GM10266 (cell line): ENCODE measurements around the gene FTO.

Experiments
- DNase-seq: peaks from one replicate; pipeline ENCODE4 v3.0.0; 2012; ENCODE audit errors: extremely low spot score
- TF ChIP-seq, protein P1 (sequence below): IDR thresholded peaks from 2 replicates; pipeline ENCODE4 v1.5.1; 2012; ENCODE audit warnings: mild to moderate bottlenecking, low read depth; ENCODE audit not compliant: control insufficient read depth, insufficient read depth; ENCODE audit errors: missing control alignments

The FTO gene

DNA sequence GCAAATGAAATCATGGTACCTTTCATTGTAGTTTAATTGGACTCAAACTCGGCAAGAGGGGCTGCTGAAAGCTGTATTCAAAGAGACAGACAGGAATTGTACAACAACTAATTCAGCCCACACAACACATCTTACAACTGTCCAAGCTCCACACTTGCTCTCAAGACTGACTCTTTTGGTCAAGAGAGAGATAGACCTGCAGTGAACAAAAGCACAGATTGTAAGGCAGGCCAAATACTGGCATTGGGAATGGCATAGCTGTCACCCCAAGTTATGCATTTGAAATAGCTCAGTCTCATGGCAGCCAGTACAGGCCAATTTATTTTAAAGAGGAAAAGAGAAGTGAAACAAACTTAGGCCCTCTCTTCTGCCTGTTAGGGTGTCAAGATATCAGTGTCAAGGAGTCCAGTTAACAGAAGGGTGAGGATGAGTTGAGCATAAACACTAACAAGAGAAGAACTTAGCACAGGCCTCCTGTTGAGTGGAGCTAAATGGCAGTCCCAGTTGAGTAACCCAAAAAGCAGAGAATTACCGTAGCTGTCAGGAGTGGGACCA, 366.9 kb downstream of the FTO start:
- DNase-seq: peak; percentile 30
- TF ChIP-seq, protein P1, sequence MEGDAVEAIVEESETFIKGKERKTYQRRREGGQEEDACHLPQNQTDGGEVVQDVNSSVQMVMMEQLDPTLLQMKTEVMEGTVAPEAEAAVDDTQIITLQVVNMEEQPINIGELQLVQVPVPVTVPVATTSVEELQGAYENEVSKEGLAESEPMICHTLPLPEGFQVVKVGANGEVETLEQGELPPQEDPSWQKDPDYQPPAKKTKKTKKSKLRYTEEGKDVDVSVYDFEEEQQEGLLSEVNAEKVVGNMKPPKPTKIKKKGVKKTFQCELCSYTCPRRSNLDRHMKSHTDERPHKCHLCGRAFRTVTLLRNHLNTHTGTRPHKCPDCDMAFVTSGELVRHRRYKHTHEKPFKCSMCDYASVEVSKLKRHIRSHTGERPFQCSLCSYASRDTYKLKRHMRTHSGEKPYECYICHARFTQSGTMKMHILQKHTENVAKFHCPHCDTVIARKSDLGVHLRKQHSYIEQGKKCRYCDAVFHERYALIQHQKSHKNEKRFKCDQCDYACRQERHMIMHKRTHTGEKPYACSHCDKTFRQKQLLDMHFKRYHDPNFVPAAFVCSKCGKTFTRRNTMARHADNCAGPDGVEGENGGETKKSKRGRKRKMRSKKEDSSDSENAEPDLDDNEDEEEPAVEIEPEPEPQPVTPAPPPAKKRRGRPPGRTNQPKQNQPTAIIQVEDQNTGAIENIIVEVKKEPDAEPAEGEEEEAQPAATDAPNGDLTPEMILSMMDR: no peak

DNA sequence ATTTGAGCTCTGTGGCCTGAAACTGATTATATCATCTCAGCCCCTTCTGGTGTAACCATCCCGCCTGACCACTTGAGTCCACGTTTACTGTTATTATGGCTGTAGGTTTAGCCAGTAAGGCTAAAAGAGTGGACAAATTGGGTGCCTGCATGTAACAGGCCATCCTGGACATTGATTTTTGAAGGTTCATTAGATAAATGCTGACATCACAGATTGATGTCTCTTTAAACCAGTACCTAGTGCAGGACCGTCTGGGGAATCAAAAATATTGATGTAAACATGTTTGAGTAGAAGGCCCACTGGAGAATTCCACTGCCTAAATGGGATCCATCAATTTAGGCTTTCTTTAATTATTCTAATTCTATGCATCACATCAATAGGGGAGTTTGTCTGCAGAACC, 367.6 kb downstream of the FTO start:
- no peak for DNase-seq
- TF ChIP-seq, protein P1: no peak

DNA sequence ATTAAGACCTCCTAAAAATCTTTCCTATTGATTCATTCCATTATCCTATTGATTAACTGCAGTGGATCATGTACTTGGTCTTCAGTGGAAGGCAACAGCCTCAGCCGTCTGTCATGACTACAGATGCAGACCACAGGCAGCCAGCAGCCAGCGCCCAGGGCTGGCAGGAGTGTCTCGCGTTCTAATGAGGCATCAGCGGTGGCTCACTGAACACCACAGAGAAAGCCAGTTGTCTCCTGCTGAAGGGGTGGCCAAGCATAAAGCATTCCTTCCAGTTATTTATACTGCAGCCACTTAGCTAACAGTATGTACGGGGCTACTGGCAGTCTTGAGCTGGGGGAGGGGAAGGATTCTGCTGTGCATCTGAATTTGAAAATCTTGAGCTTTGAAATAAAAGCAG, 368.3 kb downstream of the FTO start:
- DNase-seq: no peak
- TF ChIP-seq, protein P1: no peak

DNA sequence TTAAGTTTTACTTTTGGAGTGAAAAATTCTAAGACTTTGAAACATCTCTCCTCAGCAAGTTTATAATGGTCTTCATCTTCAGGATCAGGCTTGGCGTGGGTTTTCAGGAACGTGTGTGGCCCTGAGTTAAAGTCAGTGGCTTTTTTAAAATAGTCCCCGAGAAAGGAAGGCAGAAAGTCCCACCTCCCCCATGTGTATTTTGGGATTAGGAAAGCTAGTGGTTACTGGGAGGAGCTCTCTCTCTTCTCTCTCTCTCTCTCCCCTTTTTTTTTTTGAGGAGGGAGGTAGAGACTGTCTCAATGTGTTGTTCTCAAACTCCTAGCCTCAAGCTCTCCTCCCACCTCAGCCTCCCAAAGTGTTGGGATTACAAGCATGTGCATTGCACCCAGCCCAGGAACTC, 369.4 kb downstream of the FTO start:
- TF ChIP-seq, protein P1: no peak
- no peak for DNase-seq

DNA sequence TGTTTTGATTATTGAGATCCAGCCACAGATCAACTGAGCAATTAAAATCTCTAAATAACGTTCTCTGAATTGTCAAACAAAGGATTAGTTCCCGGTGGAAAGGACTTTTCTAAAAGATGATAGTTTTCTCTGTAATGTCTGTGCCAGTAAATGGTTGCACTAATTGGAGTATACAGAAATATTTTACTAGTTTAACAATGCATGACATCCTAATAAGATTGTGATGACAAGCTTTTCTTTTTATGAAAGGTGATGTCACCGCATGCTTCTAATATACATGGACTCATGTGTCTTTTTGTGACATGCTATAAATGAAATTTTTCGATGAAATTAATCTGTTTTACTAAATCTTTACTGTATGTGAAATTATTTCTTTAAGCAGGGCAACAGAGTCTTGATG, 371.5 kb downstream of the FTO start:
- TF ChIP-seq, protein P1: no peak
- no peak for DNase-seq

DNA sequence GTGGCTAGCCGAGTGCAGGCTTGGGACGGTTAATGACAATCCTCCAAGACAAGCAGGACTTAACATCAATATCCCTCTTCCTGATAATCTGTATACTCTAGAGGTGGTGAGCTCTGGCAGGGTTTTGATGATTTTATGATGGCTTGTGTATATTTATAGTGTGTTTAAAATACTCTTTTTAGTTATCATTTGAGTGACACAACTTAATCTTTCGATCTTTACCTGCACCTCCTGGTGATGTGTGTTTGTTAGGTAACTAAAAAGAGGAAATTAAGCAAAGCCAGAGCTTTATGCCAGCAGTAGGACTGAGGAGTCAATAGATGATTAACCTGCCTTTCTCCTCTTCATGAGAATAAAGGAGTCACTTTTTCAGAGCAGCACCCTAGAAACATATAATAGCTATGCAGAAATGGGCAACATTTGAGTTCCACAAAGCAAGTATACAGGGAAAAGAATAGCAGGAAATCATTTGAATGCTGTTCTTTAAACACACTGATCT, 372.1 kb downstream of the FTO start:
- TF ChIP-seq, protein P1: no peak
- DNase-seq: no peak

DNA sequence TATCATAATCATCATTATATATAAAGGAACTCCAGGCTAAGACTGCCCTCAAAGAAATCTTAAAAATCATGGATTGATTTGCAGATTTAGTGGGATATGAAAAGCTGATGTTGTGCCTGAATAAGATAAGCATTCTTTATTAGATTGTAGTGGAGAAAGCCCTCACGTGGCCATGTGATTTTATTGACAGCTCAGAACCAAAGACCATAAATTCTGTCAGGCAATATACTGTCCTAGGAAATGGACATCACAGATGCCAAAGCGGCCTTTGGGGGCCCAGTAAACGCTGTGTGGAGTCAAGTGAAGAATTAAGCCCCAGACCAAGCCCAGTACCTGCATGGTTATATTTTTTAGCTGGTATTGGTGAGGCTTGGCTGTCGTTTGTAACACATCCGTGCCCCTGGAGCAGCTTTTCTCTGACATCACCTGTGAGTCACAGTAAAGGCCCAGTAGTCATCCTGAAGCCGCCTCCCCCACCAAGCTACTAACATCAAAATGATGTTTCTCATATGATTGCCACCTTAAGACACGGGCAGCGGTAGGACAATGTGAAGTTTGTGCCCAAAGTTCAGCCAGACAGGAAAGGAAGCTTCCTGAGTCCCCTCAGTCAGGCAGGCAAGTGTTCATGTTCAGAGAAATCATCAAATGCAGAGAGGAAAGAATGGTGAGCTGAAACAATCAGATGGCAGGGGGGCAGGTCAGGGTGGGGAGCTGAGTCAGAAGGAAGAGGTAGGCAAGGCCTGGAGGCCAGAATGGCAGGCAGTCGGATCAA, 373.3 kb downstream of the FTO start:
- no peak for DNase-seq

More for the DNA sequence above, 373.3 kb downstream of the FTO start:
- TF ChIP-seq, protein P1: no peak
